Stimulated activated CD8-positive, alpha-beta memory T cell treated with anti-CD3 and anti-CD28 coated beads, Interleukin-4, amount 100 ng/mL, for 4 hours (primary cell): ENCODE data around the gene TSPO.
"Not testable (repeated sequence)": the region's sequence is repeated elsewhere in the genome, so short reads cannot be mapped to it uniquely, and the experiment has no call there.

Experiments used
- DNase-seq, 2 donors: peaks; one replicate each; pipeline ENCODE4 v3.0.0-alpha.2; 2020; ENCODE audit warnings: low read depth in 2 of 2, low spot score in 1 of 2

TSPO gene

DNA sequence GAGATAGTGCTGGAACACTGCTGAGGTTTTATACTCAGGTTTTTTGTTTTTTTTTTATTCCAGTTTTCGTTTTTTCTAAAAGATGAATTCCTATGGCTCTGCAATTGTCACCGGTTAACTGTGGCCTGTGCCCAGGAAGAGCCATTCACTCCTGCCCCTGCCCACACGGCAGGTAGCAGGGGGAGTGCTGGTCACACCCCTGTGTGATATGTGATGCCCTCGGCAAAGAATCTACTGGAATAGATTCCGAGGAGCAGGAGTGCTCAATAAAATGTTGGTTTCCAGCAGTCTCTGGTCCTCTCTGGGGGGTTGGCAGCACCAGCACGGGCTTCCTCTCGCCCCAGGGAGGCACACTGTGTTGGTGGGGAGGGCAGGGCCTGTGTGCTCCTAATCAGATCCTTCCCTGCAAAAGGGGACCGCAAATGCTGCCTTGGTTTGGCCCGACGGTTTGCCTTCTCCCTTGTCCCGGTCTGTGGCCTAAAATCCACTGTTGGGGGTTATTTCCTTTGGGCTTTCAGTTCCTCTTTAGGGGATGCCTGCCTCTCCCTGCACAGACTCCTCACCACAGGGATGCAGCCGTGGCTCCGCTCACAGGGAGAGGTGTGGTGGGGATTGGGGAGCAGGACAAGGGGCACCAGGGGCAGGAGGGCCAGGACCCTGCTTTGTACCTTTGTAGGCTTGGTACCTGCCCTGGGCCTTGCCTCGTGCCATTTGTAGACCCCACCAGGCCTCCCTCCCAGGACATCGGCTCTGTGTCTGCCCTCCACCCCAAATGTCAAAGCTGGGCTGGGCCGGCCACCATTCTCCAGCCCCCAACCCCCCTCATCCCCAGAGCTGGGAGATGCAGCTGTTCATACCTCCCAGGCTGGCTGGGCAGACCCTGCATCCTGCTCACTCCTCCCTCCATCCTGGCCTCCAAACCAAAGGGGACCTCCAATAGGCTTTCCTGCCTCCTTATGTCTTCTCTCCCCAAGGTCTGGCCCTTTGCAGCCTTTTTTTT is 21.6 kb upstream of the TSPO start:
- DNase-seq: no peak

DNA sequence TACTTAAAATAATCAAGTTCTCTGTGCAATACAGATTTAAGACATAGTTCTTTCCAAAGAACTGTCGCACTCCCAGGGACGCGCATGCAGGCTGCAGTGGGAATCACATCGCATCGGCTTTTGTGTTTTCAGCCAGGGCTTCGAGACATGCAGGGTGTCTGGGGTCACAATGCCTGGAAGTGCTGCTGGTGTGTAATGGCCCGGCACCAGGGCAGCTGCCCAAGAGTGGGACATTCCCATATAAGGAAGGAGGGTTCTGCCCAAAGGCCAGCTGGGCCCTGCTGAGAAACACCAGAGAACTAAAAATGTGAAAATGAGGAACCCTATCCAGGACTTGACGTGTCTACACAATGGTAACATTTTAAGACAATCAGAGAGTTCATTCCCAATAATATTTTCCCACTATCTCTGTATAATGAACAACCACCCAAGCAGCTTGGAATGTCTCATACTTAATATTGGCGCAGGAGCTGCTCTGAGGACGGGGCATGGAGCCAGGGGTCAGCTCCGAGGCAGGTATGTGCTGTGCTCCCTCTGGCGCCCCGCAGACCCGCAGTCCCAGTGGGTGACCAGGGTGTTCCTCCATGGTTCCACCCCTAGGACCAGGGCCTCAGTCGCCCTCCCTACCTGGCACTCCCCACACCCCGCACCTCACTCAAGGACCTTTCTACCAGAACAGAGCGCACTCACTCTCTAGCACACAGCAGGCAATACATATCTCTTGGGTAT is 19.4 kb upstream of the TSPO start:
- DNase-seq: no peak

DNA sequence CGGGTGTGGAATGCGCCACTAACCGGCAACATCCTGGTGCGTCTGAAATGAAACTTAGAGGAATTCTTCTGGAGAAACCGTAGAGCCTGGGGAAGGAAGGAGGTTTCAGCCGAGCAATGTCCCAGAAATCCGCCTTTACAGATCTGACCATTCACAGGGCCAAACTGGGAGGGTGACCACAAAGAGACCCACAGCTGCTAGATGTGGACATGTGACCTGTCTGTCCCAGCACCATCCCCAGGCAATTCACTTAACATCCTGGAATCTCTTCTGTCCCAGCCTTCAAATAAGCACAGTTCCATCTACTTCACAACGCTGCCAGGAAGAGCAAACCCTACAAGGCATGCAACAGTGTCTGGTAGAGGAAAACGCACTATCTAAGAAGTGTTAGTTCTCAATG is 18.0 kb upstream of the TSPO start:
- DNase-seq: no peak

DNA sequence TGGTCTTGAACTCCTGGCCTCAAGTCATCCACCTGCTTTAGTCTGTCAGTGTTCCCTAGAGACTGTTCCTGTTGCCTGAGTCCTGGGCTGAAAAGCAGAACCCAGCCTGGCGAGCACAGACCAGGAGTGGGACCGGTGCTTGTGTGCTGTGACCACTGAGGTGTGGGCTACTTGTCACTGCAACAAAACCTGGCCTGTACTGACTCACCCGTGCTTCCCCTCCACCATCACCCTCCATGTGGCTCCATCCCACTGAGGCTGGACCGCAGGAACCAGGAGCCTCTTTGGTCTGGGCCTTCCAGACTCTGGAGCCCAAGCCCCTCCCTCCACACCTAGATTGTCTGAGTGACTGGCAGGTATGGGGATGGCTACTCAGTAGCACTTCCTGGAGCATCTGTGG is 16.8 kb upstream of the TSPO start:
- no peak for DNase-seq

DNA sequence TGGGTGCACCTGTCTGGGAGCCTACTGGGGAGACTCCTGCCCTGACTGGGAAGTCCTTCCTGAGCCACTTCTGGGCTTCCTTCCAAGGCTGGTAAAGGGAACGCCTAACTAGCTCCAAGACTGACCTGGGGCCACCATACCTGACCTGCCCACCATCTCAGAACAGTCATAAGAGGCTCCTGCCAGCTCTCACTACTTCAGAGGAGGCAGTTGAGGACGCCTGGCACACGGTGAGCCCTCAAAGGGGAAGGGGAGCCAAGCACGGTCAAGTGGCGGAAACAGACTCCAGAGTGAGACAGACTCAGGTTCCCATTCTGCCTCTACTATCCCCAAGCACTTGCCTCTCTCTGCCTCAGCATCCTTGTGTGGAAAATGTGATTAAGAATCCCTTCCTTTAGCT is 15.8 kb upstream of the TSPO start:
- no peak for DNase-seq

DNA sequence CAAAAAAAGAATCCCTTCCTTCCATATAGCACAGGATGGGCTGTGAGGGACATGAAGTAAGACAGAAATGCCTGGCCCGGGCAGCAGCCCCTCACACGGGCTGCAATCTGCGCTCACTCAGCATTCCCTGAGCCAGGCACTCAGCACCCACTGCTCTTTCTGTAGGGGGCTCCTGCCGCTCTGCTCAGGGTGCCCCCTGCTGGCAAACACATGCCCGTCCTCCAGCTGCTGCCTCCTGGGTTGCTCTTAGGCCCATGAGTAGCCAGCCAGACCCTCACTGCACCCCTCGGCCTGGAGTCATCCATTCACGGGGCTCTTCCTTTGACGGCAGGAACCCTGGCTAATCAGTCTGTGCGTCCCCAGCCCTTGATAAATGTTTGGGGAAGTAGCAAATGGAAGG is 15.1 kb upstream of the TSPO start:
- no peak for DNase-seq

DNA sequence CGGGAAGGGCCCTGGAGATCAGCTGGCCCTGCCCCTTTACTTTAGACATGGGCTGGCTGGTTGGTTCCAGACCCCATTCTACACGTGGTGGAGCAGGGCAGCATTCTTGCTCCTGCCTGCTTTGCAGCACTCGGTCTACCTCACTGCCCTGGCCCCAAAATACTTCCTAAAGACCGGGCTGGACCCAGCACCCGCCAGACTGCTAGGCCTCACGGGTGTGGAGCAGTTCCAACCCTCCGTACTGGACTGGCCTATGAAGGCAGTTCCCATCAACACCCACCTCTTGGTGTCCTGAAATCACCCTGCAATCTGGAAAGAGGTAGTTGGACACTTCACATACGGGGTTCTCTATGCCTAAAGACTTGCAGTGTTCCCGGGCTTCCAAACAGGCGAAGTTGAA is 14.6 kb upstream of the TSPO start:
- DNase-seq: no peak

DNA sequence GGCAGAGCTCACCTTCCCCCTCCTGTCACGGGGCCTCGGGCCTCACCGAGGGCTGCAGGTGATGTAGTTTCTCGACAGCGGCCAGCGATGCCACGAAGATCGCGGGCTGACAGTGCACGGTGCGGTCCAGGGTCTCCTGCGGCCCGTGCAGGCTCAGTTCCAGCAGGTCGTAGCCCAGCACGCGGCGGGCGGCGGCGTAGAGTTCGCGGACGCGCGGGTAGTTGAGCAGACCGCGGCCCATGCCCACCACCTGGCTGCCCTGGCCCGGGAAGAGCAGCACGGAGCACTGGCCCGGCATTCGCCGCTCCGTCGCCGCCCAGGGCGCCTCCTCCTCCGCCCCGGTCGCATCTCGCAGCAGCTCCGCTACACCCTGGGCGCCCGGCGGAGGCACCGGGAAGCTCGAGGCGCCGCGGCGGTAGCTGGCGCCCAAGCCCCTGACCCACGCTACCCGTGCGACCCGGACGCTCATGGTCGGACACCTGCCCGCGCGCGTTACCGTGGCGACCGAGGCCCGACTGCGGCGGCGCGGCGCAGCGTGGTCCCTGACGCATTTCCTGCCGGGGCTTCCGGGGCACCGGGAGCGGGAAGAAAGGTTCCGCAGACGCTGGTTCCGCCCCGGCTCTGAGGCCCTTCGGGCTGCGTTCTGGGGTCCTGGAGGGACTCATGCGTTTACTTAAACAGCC is 8.3 kb upstream of the TSPO start, which contains the start of gene MCAT:
MCAT (minus strand) TSS at position 519 of the 683 bp plus-strand sequence; CDS start at position 469, 50 bp downstream.
- DNase-seq: peak; percentile 54 to 62

DNA sequence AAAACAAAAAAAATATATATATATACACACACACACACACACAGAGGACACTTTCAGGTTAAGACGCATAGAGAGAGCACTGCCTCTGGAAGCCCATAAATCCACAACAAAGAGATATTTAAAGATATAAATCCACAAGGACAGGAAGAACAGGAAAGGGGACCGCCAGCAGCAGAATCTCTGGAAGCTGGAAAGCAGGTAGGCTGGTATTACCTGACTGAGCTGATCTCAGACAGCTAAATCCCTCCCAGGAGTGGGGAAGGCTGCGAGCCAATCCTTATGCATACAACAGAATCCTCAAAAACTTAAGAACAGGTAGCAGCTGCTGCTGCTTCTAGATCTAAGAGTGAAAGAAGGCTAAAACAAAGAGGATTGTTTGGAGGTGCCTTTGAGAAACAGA is 6.4 kb upstream of the TSPO start:
- DNase-seq: no peak

DNA sequence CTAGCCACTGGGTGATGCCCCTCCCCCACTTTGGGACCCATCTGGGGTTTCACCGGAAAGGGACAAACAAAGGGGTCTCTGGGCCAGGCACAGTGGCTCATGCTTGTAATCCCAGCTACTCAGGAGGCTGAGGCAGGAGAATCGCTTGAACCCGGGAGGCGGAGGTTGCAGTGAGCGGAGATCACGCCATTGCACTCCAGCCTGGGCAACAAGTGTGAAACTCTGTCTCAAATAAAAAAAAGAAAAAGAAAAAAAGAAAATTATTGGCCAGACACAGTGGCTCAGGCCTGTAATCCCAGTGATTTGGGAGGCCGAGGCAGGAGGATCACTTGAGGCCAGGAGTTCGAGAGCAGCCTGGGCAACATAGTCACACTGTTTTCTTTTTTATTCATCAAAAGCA is 6.0 kb upstream of the TSPO start:
- not testable (repeated sequence) for DNase-seq

DNA sequence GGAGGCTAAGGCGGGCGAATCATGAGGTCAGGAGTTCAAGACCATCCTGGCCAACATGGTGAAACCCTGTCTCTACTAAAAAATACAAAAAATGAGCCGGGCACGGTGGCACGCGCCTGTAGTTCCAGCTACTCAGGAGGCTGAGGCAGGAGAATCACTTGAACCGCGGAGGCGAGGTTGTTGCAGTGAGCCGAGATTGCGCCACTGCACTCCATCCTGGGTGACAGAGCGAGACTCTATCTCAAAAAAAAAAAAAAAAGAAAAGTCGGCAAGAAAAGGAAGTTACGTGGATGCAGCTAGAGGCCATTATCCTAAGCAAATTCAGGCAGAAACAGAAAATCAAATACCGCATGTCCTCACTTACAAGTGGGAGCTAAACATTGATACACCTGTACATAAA is 5.0 kb upstream of the TSPO start:
- not testable (repeated sequence) for DNase-seq

DNA sequence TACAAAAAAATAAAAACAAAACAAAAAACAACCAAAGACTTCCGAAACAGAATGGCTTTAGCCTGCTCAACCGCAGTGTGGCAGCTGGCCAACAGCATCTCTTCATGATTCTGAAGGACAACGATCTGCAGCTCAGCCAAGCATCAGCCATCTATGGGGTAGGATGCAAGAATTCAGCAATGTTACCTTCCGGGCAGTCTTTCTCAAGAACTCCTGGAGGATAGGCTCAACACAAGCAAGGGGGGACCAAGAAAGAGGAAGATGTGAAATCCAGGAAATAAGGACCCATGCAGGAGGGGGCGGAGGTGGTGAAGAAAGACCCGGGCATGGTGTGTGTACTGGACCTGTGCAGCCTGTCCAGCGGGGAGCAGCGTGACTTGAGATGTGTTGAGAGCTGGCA is 3.5 kb upstream of the TSPO start:
- no peak for DNase-seq

DNA sequence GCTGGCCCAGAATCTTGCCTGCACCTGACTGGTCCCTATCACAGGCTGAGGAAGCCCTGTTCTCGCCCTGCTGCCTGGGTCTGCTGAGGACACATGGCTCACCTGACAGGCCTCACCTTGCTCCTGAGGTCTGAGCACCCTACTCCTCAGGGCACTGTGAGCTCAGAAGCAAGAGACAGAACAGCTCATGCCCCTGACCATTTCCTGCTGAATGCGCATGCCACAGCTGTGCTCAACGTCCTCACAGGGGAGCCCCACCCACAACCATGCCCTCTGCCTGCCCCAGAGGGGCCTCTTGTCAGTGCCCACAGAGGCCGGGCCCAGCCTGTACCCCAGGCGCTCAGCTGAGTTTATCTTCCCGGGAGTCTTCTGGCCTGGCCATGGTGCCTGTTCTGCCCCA is 2.8 kb upstream of the TSPO start:
- DNase-seq: no peak

DNA sequence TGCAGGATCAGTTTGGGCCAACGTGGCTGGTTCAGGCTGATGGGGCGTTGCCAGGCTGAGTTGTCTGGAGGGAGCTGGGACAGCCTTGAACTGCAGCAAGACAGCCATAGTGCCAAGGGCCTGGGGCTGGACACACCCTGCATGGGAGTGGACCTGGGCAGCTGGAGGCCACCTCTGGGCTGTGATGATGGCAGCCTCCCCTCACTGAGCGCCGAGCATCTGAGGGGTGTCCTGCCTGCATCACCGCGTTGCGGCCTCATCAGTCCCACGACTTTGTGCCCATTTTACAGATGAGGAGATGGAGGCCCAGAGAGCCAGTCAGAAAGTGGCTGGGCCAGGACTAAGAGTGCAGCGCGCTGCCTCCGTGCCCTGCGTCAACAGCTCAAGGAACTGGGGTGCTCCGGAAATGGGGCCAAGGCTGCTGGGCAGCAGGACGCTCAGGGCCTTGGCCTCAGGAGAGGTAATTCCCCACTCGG is 590 bp upstream of the TSPO start:
- DNase-seq: no peak

DNA sequence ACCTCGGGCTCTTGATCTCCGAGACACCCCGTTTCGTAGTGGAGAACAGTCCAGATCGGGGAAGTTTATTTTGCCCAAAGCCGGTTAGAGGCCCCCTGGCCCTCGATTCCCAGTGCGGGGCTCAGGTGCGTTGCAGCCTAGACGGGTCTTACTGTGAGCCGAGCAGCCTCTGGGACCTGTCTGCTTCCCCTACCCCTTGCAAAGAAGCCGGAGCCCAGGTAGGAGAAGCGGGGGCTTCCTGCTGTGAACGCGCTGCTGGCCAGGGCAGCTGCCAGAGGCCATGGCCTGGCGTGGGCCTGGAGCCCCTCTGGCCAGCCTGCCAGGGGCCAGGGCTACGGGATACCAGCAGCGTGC is 621 bp downstream of the TSPO start:
- DNase-seq: no peak

DNA sequence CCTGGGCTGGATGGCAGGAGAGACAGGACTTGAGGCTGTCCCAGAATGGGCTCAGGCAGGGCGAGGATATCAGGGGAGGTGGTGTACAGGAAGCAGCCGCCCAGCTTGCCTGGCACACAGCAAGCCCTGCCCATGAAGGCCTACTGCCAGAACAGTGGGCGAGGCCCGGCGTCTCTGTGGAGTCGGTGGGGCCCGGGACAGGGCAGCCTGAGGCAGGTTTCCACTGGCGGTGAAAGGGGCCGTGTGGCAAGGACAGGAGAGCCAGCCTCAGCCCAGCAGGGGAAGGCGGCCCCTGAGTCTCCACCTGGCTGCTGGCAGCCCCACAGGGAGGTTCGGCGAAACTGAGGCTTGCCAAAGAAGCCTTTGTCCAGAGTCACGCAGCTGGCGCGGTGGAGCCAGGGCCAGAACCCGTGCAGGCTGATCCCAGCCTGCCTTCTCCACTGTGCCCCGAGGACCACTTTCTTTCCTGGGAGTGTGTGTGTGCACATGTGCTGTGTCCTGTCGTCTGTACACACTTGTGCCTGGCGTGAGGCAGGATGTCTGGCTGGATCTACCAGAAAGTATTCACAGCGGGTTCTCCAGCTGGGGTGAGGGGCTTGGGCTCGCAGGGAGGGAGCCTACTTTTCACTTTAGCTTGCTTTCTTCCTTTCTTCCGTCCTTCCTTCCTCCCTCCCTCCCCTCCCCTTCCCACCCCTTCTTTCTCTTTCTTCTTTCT is 1.2 kb downstream of the TSPO start:
- peak; percentile 21 to 22 for DNase-seq

DNA sequence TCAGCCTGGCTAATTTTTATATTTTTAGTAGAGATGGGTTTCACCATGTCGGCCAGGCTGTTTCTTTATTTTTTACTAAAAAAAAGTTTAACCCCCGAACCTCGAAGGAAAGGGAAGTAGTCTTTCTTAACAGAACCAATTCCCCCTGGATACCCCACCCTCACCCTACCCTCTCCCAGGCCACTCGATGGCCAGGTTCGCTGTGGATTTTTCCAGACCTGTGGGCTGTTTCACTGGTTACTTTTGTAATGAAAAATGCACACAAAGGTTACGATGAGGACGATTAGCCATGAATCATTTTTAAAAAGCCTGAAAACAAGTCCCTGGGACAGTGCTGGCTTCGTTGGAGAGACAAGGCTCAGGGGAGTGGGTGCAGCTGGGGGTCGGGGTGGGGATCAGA is 2.5 kb downstream of the TSPO start:
- DNase-seq: no peak

DNA sequence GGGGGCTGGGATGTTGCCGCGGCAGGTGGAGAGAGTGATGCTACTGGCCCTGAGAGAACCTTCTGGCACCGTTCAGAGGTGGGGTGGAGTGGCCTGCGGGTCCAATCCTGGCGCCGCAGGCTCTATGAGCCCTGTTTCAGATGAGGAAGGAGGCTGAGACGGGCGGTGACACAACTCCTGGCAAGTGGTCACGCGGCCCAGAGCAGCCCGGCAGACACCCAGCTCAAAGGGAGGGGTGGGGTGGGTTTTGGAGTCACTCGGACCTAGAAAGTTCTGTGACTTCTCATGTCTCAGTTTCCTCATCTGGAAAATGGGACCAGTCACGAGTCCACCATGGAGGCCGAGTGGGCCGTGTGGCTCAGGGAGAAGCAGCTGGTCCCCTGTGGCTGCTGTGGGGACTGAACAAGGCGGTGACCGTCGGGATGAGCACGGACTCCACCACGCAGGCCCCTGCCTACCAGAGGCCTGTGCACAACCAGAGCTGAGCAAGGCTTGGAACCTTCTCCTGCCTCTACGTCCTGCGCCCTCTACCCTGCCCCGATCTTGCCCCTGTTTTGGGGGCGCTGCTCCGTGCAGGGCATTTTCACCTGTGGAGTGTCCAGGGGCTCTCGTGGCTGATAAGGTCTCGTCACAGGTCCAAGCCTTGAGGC is 3.7 kb downstream of the TSPO start:
- DNase-seq: no peak

DNA sequence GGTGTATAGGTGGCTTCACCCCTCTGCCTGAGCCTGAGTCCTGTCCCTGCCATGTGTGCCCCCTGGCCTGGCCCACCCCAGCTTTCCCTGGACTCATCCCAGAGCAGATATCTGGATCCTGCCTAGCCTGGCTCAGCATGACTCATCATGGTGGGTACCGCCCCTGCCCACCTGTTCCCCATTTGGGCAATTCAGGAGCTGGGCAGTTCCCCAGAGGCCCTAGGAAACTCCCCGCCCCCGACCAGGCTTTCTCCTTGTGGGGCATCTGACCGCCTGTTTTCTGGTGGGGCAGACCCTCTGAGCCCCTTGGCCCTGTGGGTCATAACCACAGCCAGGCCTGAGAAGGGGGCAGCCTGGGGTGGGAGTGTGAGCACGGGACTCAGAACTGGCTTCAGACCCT is 4.4 kb downstream of the TSPO start:
- DNase-seq: no peak

DNA sequence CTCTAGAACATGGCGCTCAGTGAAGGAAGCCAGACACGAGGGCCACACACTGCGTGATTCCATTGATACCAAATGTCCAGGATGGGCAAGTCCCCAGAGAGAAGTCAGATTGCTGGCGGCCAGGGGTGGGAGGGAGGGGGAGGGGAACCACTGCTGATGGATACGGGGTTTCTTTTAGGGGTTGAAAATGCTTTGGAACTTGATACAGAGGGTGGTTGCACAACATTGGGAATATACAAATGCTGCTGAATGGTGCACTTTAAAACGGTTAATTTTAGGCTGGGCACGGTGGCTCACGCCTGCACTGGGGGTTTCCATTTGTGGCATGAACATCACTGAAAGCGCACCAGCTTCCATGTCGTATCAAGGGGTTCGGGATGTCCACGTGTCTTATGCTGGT is 5.1 kb downstream of the TSPO start:
- no peak for DNase-seq
